ENCODE measurements around the gene IQCM.

The IQCM gene

GRCh38 chr4:149676076-149676475, 139.6 kb downstream of the IQCM start:
- DNase-seq (ENCODE audit: extremely low read depth, low read depth), result no peak
- TF ChIP-seq CTCF (IDR thresholded peaks at IDR 0.05; ENCODE audit: low read depth, low read length), result no peak

- no peak for TF ChIP-seq CTCF (IDR thresholded peaks at IDR 0.05; ENCODE audit: low read depth, low read length)
- no peak for DNase-seq (ENCODE audit: extremely low read depth, low read depth)
Observed at GRCh38 chr4:149645790-149646189, 169.9 kb downstream of the IQCM start.

- no peak for DNase-seq (ENCODE audit: extremely low read depth, low read depth)
- TF ChIP-seq CTCF (IDR thresholded peaks at IDR 0.05; ENCODE audit: low read depth, low read length), result no peak
Observed at GRCh38 chr4:149638073-149638472, 177.6 kb downstream of the IQCM start.

- DNase-seq (ENCODE audit: extremely low read depth, low read depth), result no peak
- no peak for TF ChIP-seq CTCF (IDR thresholded peaks at IDR 0.05; ENCODE audit: low read depth, low read length)
Observed at GRCh38 chr4:149634368-149634767, 181.3 kb downstream of the IQCM start.

GRCh38 chr4:149631629-149632028, 184.0 kb downstream of the IQCM start:
- no peak for TF ChIP-seq CTCF (IDR thresholded peaks at IDR 0.05; ENCODE audit: low read depth, low read length)
- DNase-seq (ENCODE audit: extremely low read depth, low read depth), result no peak

GRCh38 chr4:149630064-149630463, 185.6 kb downstream of the IQCM start:
- DNase-seq (ENCODE audit: extremely low read depth, low read depth), result no peak
- TF ChIP-seq CTCF (IDR thresholded peaks at IDR 0.05; ENCODE audit: low read depth, low read length), result no peak

- TF ChIP-seq CTCF (IDR thresholded peaks at IDR 0.05; ENCODE audit: low read depth, low read length), result no peak
- DNase-seq (ENCODE audit: extremely low read depth, low read depth), result no peak
Observed at GRCh38 chr4:149605601-149606378, 209.9 kb downstream of the IQCM start.

All from AG09319 (cell line).